Tibial artery (tissue), 4 donors: ENCODE measurements around the gene PRRT1B.

ENCODE experiments used
- DNase-seq, 2 donors: peaks; one replicate each; pipeline ENCODE4 v3.0.0-alpha.2; 2019
- H3K27ac ChIP-seq, 2 donors: fragments of 200-600 bp; sonication (generic) in 1 of 2; 1 replicate in 1 of 2; 2 replicates in 1 of 2; pipeline ENCODE4 v1.5.1; 2018 to 2019; ENCODE audit warnings: mild to moderate bottlenecking in 1 of 2
- H3K27me3 ChIP-seq, 2 donors: fragments of 200-600 bp; sonication (generic) in 1 of 2; one replicate each; pipeline versions ENCODE4 v1.5.1 to v1.6.0; 2016 to 2019
- H3K36me3 ChIP-seq, 3 donors: fragments of 200-600 bp; sonication (generic) in 2 of 3; one replicate each; pipeline ENCODE4 v1.5.1; 2016 to 2019; ENCODE audit warnings: mild to moderate bottlenecking in 2 of 3
- H3K4me1 ChIP-seq, 4 donors: fragments of 200-600 bp; sonication (generic) in 2 of 4; 1 replicate in 3 of 4; 2 replicates in 1 of 4; pipeline ENCODE4 v1.5.1; 2016 to 2019
- H3K4me3 ChIP-seq, 2 donors: fragments of 200-600 bp; sonication (generic) in 1 of 2; 1 replicate in 1 of 2; 2 replicates in 1 of 2; pipeline ENCODE4 v1.5.1; 2018 to 2019; ENCODE audit warnings: mild to moderate bottlenecking in 2 of 2
- H3K9me3 ChIP-seq, 3 donors: fragments of 200-600 bp; sonication (generic) in 1 of 3; one replicate each; pipeline ENCODE4 v1.5.1; 2016 to 2019
- intact Hi-C: fragments of 100-400 bp; cut with DNase I; formaldehyde crosslinking; loops from one replicate; pipeline ENCODE4 v1.15.0; 2023; ENCODE audit warnings: low total_unique reads
- TF ChIP-seq, protein P1 (sequence below), 2 experiments: fragments of 200-600 bp in 1 of 2; fragments of 450-650 bp in 1 of 2; IDR thresholded peaks; one replicate each; pipeline ENCODE4 v1.5.1; 2017 to 2019; ENCODE audit warnings: antibody characterized with exemption in 2 of 2, mild to moderate bottlenecking in 1 of 2, moderate library complexity in 1 of 2

PRRT1B gene

GRCh38 chr9:131528886-131529505 is 16.3 kb upstream of the PRRT1B start:
- Histone ChIP-seq H3K36me3 (peaks cover 34 to 58% (median 57%) of the 10 kb centered on the region in 3 donors), H3K4me3 (no peak overlapping the region), H3K9me3 (no peaks in the 10 kb centered on the region), H3K27me3 (no peaks in the 10 kb centered on the region), H3K27ac (no peak overlapping the region), H3K4me1 (peaks cover 0 to 17% (median 13%) of the 10 kb centered on the region in 4 donors)
- intact Hi-C loops = no loop called here
- DNase-seq = no peak
- TF ChIP-seq, protein P1, sequence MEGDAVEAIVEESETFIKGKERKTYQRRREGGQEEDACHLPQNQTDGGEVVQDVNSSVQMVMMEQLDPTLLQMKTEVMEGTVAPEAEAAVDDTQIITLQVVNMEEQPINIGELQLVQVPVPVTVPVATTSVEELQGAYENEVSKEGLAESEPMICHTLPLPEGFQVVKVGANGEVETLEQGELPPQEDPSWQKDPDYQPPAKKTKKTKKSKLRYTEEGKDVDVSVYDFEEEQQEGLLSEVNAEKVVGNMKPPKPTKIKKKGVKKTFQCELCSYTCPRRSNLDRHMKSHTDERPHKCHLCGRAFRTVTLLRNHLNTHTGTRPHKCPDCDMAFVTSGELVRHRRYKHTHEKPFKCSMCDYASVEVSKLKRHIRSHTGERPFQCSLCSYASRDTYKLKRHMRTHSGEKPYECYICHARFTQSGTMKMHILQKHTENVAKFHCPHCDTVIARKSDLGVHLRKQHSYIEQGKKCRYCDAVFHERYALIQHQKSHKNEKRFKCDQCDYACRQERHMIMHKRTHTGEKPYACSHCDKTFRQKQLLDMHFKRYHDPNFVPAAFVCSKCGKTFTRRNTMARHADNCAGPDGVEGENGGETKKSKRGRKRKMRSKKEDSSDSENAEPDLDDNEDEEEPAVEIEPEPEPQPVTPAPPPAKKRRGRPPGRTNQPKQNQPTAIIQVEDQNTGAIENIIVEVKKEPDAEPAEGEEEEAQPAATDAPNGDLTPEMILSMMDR (IDR thresholded peaks at IDR 0.05) = no peak

GRCh38 chr9:131529597-131530545 is 15.5 kb upstream of the PRRT1B start:
- peak overlapping the region; percentile 78 to 87 for H3K27ac ChIP-seq
- TF ChIP-seq, protein P1 (IDR thresholded peaks at IDR 0.05) = no peak
- H3K9me3 ChIP-seq = no peaks in the 10 kb centered on the region
- H3K4me3 ChIP-seq = peak overlapping the region; percentile 78 to 94
- H3K4me1 ChIP-seq = peaks cover 0 to 17% (median 13%) of the 10 kb centered on the region in 4 donors
- intact Hi-C loops = no loop called here
- no peak for DNase-seq
- H3K36me3 ChIP-seq = peaks cover 25 to 50% (median 48%) of the 10 kb centered on the region in 3 donors
- H3K27me3 ChIP-seq = no peaks in the 10 kb centered on the region

DNA sequence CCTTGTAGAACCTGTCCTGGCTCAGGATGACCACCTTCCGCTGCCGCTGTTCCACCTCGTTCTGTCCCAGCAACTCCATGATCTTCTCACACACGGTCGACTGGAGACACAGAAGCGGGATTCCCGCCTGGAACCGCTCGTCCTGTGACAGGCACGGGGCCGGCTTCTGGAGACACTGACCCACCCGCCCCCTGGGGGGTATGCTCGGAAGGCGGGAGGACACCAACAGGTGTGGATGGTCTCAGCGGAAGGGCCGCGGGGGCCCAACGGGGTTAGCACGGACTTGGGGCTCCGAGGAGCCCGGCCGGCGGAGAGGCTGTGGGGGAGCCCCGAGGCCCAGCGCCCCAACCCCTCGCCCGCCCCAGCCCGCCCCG is 14.8 kb upstream of the PRRT1B start:
- H3K4me3 ChIP-seq = peak overlapping the region; percentile 78 to 94
- DNase-seq = peak; percentile 44 to 76
- peak overlapping the region; percentile 78 to 87 for H3K27ac ChIP-seq
- peaks cover 19 to 43% (median 41%) of the 10 kb centered on the region in 3 donors for H3K36me3 ChIP-seq
- intact Hi-C loops = no loop called here
- TF ChIP-seq, protein P1 (IDR thresholded peaks at IDR 0.05) = peak; percentile 12 to 13
- H3K27me3 ChIP-seq = no peaks in the 10 kb centered on the region
- H3K9me3 ChIP-seq = no peaks in the 10 kb centered on the region
- H3K4me1 ChIP-seq = peaks cover 0 to 17% (median 13%) of the 10 kb centered on the region in 4 donors

GRCh38 chr9:131530920-131531832 is 14.1 kb upstream of the PRRT1B start, which contains the start of gene UCK1:
TSS of gene UCK1 (minus strand) at chr9:131531263. CDS start at chr9:131531174, 89 bp downstream.
- H3K4me1 ChIP-seq = peaks cover 0 to 17% (median 13%) of the 10 kb centered on the region in 4 donors
- DNase-seq = peak; percentile 64 to 85
- peaks cover 13 to 37% (median 35%) of the 10 kb centered on the region in 3 donors for H3K36me3 ChIP-seq
- H3K27me3 ChIP-seq = no peaks in the 10 kb centered on the region
- H3K9me3 ChIP-seq = no peaks in the 10 kb centered on the region
- peak within 1 kb of the TSS; percentile 78 to 87 for H3K27ac ChIP-seq
- intact Hi-C loops = no loop called here
- TF ChIP-seq, protein P1 (IDR thresholded peaks at IDR 0.05) = no peak
- H3K4me3 ChIP-seq = peak within 1 kb of the TSS; percentile 78 to 94

GRCh38 chr9:131534721-131535237 is 10.5 kb upstream of the PRRT1B start:
- no peak overlapping the region for H3K4me3 ChIP-seq
- DNase-seq = no peak
- no peaks in the 10 kb centered on the region for H3K9me3 ChIP-seq
- peaks cover 0 to under 1% (median 0%) of the 10 kb centered on the region in 3 donors for H3K36me3 ChIP-seq
- H3K27me3 ChIP-seq = peaks cover 0 to 4% of the 10 kb centered on the region in 2 donors
- H3K4me1 ChIP-seq = peaks cover 0 to 16% (median 11%) of the 10 kb centered on the region in 4 donors
- H3K27ac ChIP-seq = no peak overlapping the region
- intact Hi-C loops = no loop called here
- TF ChIP-seq, protein P1 (IDR thresholded peaks at IDR 0.05) = no peak
